ENCODE results near the gene BACE2. TPM values are rescaled to one million over a fixed set of nuclear protein-coding genes. Genes with fewer than 3 reads are reported as not detected.

The BACE2 gene
- total RNA-seq, 1 experiment from 2014 or later, result 23.2 TPM

DNA sequence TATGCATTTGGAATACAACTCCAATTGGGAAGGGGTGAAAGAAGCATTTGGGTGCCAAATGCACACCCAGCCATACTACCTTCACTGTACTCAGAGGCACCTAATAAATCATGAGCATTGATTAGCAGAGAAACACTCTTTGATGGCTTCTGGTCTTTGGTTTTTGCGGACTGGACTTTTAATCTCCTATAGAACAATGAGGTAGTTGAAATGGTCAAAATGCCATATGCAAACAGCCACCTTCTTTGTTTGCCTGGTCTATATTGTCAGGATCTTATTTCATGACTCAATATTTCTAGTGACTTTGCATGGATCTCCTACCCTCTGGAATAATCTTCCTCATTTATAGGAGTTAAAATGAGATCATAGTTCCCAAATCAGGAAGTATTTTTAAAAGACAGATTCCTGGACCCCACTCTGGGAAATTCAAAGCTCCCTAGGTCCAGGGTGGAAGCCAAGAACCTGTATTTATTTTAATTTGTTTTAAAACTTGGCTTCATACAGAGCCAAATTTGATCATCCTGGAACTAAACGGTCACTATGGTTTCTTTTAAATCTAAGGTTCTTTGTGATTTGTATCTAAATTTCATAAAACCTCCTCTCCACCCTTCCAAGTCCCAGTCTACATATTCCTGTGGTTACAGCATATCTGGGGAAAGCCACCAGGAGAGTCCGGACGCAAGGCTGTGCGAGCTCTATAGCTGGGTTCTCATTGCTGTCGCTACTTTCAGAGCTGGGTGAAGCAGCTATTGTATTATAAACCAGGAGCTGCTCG is 157.4 kb downstream of the BACE2 start:
- TF ChIP-seq ZNF274 (IDR thresholded peaks at IDR 0.05; ENCODE audit: low read depth, low read length) (no peak), JUND (IDR thresholded peaks at IDR 0.05) (no peak), TCF7L2 (IDR thresholded peaks at IDR 0.05; ENCODE audit: borderline replicate concordance, extremely low read depth, insufficient read depth, insufficient read length) (no peak), POLR2AphosphoS5 (IDR thresholded peaks at IDR 0.05; ENCODE audit: low read depth, low read length) (no peak)
- ChIA-PET POLR2A (no interaction called here), RAD21 (ENCODE audit: low non-redundant PET in 1 of 2, low total read pairs in 2 of 2, uncharacterized antibody in 2 of 2, unreplicated experiment in 2 of 2) (no interaction called here), CTCF (no interaction called here)
- Histone ChIP-seq H3K4me3 (replicated peaks in 1 of 2; ENCODE audit: low read depth in 1 of 2, low read length in 2 of 2) (no peak overlapping the region), H3K9me2 (ENCODE audit: insufficient read depth) (no peaks in the 10 kb centered on the region), H3K9me3 (ENCODE audit: control insufficient read depth in 1 of 2, insufficient read depth in 1 of 2, low read depth in 1 of 2, low read length in 2 of 2) (no peaks in the 10 kb centered on the region), H3K4me2 (ENCODE audit: low read length) (no peak overlapping the region), H3K79me2 (ENCODE audit: insufficient read depth, low read length) (no peaks in the 10 kb centered on the region), H3K4me1 (ENCODE audit: control insufficient read depth in 1 of 2, insufficient read depth in 2 of 2, low read length in 2 of 2) (no peaks in the 10 kb centered on the region), H3K27me3 (ENCODE audit: insufficient read depth, low read length) (no peaks in the 10 kb centered on the region), H4K20me1 (ENCODE audit: insufficient read depth) (no peaks in the 10 kb centered on the region), H2AFZ (ENCODE audit: low read depth, low read length, poor library complexity, severe bottlenecking) (no peak overlapping the region), H3K27ac (ENCODE audit: low read depth, low read length) (no peak overlapping the region), H3K9ac (ENCODE audit: low read length) (no peak overlapping the region), H3K36me3 (ENCODE audit: control insufficient read depth in 1 of 2, insufficient read depth in 2 of 2, low read length in 2 of 2) (no peaks in the 10 kb centered on the region)
- intact Hi-C loops (cut with micrococcal nuclease), result no loop called here
- ATAC-seq (no peak), DNase-seq (ENCODE audit: low read depth, low spot score) (no peak)
- BruUV-seq (replicated peaks), result no TSS peak

DNA sequence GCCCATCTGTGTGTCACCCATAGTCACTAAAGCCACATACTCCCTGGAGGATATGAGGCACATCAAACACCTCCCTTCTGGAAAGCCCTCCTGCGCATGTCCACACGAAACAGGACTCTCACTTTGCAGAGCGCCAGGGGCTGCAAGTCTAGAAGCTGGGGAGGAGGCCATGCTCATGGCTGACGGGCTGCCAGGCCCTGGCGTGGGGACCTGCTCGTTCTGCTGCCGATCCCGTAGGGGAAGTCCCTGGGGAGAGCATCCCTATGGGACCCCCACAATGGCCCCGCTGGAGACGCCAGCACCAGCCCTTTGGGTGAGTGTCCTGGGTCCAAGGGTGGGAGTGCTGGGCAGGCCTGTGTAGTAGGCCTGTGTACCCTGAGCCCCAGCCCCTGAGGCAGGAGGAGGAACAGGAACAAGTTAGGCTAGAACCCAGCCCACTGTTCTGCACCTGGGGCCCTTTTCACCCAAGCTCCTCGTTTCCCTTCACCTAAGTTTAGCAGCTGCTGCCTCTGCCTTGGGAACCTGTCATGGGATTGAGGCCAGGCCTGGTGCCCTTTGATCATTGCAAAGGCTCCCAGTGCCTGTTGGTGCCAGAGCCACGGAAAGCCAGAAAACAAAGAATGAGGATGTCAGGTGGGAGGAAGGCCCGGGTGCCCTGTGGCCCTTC is 158.6 kb downstream of the BACE2 start:
- Histone ChIP-seq H3K4me2 (ENCODE audit: low read length) (no peak overlapping the region), H3K4me1 (ENCODE audit: control insufficient read depth in 1 of 2, insufficient read depth in 2 of 2, low read length in 2 of 2) (no peaks in the 10 kb centered on the region), H2AFZ (ENCODE audit: low read depth, low read length, poor library complexity, severe bottlenecking) (no peak overlapping the region), H3K79me2 (ENCODE audit: insufficient read depth, low read length) (no peaks in the 10 kb centered on the region), H4K20me1 (ENCODE audit: insufficient read depth) (no peaks in the 10 kb centered on the region), H3K36me3 (ENCODE audit: control insufficient read depth in 1 of 2, insufficient read depth in 2 of 2, low read length in 2 of 2) (no peaks in the 10 kb centered on the region), H3K9me3 (ENCODE audit: control insufficient read depth in 1 of 2, insufficient read depth in 1 of 2, low read depth in 1 of 2, low read length in 2 of 2) (no peaks in the 10 kb centered on the region), H3K27ac (ENCODE audit: low read depth, low read length) (no peak overlapping the region), H3K9ac (ENCODE audit: low read length) (no peak overlapping the region), H3K27me3 (ENCODE audit: insufficient read depth, low read length) (no peaks in the 10 kb centered on the region), H3K4me3 (replicated peaks in 1 of 2; ENCODE audit: low read depth in 1 of 2, low read length in 2 of 2) (no peak overlapping the region), H3K9me2 (ENCODE audit: insufficient read depth) (no peaks in the 10 kb centered on the region)
- ChIA-PET CTCF (no interaction called here), POLR2A (no interaction called here), RAD21 (ENCODE audit: low non-redundant PET in 1 of 2, low total read pairs in 2 of 2, uncharacterized antibody in 2 of 2, unreplicated experiment in 2 of 2) (no interaction called here)
- DNase-seq (ENCODE audit: low read depth, low spot score) (no peak), ATAC-seq (no peak)
- TF ChIP-seq, protein P1, sequence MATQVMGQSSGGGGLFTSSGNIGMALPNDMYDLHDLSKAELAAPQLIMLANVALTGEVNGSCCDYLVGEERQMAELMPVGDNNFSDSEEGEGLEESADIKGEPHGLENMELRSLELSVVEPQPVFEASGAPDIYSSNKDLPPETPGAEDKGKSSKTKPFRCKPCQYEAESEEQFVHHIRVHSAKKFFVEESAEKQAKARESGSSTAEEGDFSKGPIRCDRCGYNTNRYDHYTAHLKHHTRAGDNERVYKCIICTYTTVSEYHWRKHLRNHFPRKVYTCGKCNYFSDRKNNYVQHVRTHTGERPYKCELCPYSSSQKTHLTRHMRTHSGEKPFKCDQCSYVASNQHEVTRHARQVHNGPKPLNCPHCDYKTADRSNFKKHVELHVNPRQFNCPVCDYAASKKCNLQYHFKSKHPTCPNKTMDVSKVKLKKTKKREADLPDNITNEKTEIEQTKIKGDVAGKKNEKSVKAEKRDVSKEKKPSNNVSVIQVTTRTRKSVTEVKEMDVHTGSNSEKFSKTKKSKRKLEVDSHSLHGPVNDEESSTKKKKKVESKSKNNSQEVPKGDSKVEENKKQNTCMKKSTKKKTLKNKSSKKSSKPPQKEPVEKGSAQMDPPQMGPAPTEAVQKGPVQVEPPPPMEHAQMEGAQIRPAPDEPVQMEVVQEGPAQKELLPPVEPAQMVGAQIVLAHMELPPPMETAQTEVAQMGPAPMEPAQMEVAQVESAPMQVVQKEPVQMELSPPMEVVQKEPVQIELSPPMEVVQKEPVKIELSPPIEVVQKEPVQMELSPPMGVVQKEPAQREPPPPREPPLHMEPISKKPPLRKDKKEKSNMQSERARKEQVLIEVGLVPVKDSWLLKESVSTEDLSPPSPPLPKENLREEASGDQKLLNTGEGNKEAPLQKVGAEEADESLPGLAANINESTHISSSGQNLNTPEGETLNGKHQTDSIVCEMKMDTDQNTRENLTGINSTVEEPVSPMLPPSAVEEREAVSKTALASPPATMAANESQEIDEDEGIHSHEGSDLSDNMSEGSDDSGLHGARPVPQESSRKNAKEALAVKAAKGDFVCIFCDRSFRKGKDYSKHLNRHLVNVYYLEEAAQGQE (IDR thresholded peaks at IDR 0.05; ENCODE audit: low read depth), result no peak
- TF ChIP-seq, protein P2, sequence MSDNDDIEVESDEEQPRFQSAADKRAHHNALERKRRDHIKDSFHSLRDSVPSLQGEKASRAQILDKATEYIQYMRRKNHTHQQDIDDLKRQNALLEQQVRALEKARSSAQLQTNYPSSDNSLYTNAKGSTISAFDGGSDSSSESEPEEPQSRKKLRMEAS (IDR thresholded peaks at IDR 0.05), result no peak
- intact Hi-C loops (cut with micrococcal nuclease), result no loop called here
- BruUV-seq (replicated peaks), result no TSS peak

Measured in HCT116 (cell line).